ENCODE measurements around the gene CCDC71.

GRCh38 chr3:49213998-49214397 is 47.9 kb upstream of the CCDC71 start:
- TF ChIP-seq, protein P1, sequence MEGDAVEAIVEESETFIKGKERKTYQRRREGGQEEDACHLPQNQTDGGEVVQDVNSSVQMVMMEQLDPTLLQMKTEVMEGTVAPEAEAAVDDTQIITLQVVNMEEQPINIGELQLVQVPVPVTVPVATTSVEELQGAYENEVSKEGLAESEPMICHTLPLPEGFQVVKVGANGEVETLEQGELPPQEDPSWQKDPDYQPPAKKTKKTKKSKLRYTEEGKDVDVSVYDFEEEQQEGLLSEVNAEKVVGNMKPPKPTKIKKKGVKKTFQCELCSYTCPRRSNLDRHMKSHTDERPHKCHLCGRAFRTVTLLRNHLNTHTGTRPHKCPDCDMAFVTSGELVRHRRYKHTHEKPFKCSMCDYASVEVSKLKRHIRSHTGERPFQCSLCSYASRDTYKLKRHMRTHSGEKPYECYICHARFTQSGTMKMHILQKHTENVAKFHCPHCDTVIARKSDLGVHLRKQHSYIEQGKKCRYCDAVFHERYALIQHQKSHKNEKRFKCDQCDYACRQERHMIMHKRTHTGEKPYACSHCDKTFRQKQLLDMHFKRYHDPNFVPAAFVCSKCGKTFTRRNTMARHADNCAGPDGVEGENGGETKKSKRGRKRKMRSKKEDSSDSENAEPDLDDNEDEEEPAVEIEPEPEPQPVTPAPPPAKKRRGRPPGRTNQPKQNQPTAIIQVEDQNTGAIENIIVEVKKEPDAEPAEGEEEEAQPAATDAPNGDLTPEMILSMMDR (IDR thresholded peaks at IDR 0.05): no peak
- no peak for TF ChIP-seq POLR2A (IDR thresholded peaks at IDR 0.05)
